Astrocyte (in vitro differentiated cells and primary cell): Measurements from ENCODE around the gene SLC16A12. TPM values are rescaled to one million over a fixed set of nuclear protein-coding genes. Genes with fewer than 3 reads are reported as not detected.

Experiments
- DNase-seq: peaks from one replicate; pipeline ENCODE4 v3.0.0-alpha.2; 2010; ENCODE audit warnings: low read depth
- FAIRE-seq: peaks from 2 replicates; lab custom pipeline; 2011; peaks lifted over from hg19 to GRCh38; lab: Jason Lieb, UNC
- H2AFZ ChIP-seq: 2 replicates; pipeline ENCODE4 v1.6.0; 2012; ENCODE audit warnings: low read depth, low read length, inconsistent platforms
- H3K27ac ChIP-seq: 2 replicates; pipeline ENCODE4 v1.5.1; 2011; ENCODE audit warnings: low read depth, low read length, inconsistent platforms
- H3K27me3 ChIP-seq: 2 replicates; pipeline ENCODE4 v1.6.0; 2011; ENCODE audit warnings: low read length, inconsistent platforms; ENCODE audit not compliant: insufficient read depth
- H3K36me3 ChIP-seq: 2 replicates; pipeline ENCODE4 v1.5.1; 2011; ENCODE audit warnings: low read length, inconsistent platforms; ENCODE audit not compliant: insufficient read depth
- H3K4me1 ChIP-seq: 2 replicates; pipeline ENCODE4 v1.5.1; 2011; ENCODE audit warnings: low read length, inconsistent platforms; ENCODE audit not compliant: insufficient read depth
- H3K4me2 ChIP-seq: 2 replicates; pipeline ENCODE4 v1.6.0; 2012; ENCODE audit warnings: low read length, inconsistent platforms
- H3K4me3 ChIP-seq: 2 replicates; pipeline ENCODE4 v1.5.1; 2011; ENCODE audit warnings: low read depth, mild to moderate bottlenecking, low read length, inconsistent platforms; ENCODE audit not compliant: insufficient read depth
- H3K79me2 ChIP-seq: 2 replicates; pipeline ENCODE4 v1.6.0; 2012; ENCODE audit warnings: mild to moderate bottlenecking, low read length, inconsistent platforms; ENCODE audit not compliant: insufficient read depth
- H3K9ac ChIP-seq: 2 replicates; pipeline ENCODE4 v1.6.0; 2012; ENCODE audit warnings: mild to moderate bottlenecking, low read length, inconsistent platforms
- H3K9me3 ChIP-seq: 2 replicates; pipeline ENCODE4 v1.5.1; 2012; ENCODE audit warnings: low read depth, mild to moderate bottlenecking, low read length, inconsistent platforms; ENCODE audit not compliant: insufficient read depth
- H4K20me1 ChIP-seq: 2 replicates; pipeline ENCODE4 v1.6.0; 2012; ENCODE audit warnings: low read length, inconsistent platforms; ENCODE audit not compliant: insufficient read depth
- H3K27ac Mint-ChIP-seq: one replicate; pipeline ENCODE4 v1.8.0; 2021; ENCODE audit warnings: mild to moderate bottlenecking, mixed read lengths; ENCODE audit not compliant: unreplicated experiment
- H3K27me3 Mint-ChIP-seq: one replicate; pipeline ENCODE4 v1.8.0; 2021; ENCODE audit warnings: low read depth, mixed read lengths; ENCODE audit not compliant: unreplicated experiment
- H3K36me3 Mint-ChIP-seq: one replicate; pipeline ENCODE4 v1.8.0; 2021; ENCODE audit warnings: low read depth, mixed read lengths; ENCODE audit not compliant: unreplicated experiment
- H3K4me1 Mint-ChIP-seq: one replicate; pipeline ENCODE4 v1.8.0; 2021; ENCODE audit warnings: low read depth, mixed read lengths; ENCODE audit not compliant: unreplicated experiment
- H3K4me3 Mint-ChIP-seq: one replicate; pipeline ENCODE4 v1.8.0; 2021; ENCODE audit warnings: mild to moderate bottlenecking, moderate library complexity, mixed read lengths; ENCODE audit not compliant: unreplicated experiment
- H3K9me3 Mint-ChIP-seq: one replicate; pipeline ENCODE4 v1.8.0; 2021; ENCODE audit warnings: mild to moderate bottlenecking, mixed read lengths; ENCODE audit not compliant: unreplicated experiment
- CTCF ChIP-seq: IDR thresholded peaks from 2 replicates; pipeline ENCODE4 v1.5.1; 2011; ENCODE audit warnings: low read depth, mild to moderate bottlenecking, inconsistent platforms, low read length, moderate library complexity; ENCODE audit not compliant: insufficient read depth
- EZH2 ChIP-seq: IDR thresholded peaks from 2 replicates; pipeline ENCODE4 v1.6.1; 2012; ENCODE audit warnings: mild to moderate bottlenecking, low read length, inconsistent platforms; ENCODE audit not compliant: insufficient read depth
- total RNA-seq: library from RNA; stranded (reverse); gene quantifications from 2 replicates; pipeline ENCODE4 v1.2.1, GENCODE V29; 2021

The SLC16A12 gene
- total RNA-seq, 1 donor from 2014 or later = 0.59 TPM

DNA sequence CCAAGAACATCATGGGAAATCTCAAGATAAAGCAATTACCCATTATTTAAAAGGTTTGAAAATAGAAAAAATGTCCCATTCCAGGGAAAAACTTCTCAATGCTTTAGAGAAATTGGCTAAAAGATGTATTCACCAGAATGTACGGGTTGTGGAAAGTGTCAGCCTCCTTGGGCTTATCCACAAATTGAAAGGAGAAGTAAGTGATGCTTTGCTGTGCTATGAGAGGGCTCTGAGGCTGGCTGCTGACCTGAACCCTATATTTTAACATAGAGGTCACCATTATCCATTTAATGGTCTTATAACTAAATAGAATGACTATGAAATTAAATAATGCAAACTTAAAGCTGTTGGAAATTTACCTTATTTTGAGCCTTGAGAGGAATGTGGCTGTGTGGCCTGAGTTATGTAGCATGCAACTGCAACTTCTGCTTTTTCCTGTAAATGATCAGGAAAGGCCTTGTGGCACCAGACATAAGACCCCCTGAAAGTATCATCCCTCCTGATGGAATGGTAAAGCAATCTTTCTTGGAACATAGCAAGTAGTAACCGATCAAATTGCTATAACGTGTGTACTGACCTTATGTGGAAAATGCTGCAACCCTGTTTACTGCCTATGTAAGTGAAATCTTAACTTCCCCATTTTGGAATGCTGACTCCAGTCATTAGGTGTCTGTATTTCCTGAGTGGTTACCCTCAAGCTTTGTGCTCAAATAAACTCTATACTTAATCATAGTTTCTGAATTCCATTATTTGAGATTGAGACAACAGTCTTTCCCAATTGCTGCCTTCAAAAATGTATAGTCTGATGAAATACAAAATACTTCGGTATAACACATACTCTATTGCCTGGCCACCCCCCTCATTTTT lies 150.7 kb downstream of the SLC16A12 start:
- no peak overlapping the region for H3K4me3 Mint-ChIP-seq
- no peaks in the 10 kb centered on the region for H3K9me3 Mint-ChIP-seq
- Histone ChIP-seq H3K79me2 (no peaks in the 10 kb centered on the region), H2AFZ (no peak overlapping the region), H3K4me3 (no peak overlapping the region), H3K4me1 (no peaks in the 10 kb centered on the region), H4K20me1 (no peaks in the 10 kb centered on the region), H3K27me3 (no peaks in the 10 kb centered on the region), H3K36me3 (no peaks in the 10 kb centered on the region), H3K9ac (no peak overlapping the region), H3K4me2 (no peak overlapping the region), H3K27ac (no peak overlapping the region), H3K9me3 (no peaks in the 10 kb centered on the region)
- no peaks in the 10 kb centered on the region for H3K27me3 Mint-ChIP-seq
- TF ChIP-seq CTCF (no peak), EZH2 (no peak)
- H3K27ac Mint-ChIP-seq = no peak overlapping the region
- FAIRE-seq (no peak), DNase-seq (no peak)
- H3K36me3 Mint-ChIP-seq = no peaks in the 10 kb centered on the region
- peaks cover 8% of the 10 kb centered on the region for H3K4me1 Mint-ChIP-seq

DNA sequence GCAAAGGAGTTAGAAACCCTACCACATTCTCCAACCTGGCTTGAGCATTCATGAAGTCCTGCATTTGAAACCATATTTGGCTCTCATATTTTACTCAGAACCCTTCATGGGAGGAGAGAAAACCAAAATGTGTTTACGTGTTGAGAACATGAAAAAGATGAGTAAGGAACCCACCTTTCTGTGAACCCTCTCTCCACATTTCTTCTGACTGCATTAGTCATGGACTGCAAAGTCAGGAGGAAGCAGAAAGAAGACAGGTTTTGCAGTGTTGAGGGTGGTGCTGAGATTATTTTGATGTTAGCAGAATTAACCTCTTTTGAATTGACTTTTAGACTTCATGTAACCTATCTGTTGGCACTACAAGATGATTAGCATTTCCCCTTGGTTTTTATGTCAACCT lies 152.6 kb downstream of the SLC16A12 start:
- H3K4me1 Mint-ChIP-seq = peaks cover 8% of the 10 kb centered on the region
- H3K27me3 ChIP-seq = no peaks in the 10 kb centered on the region
- H3K4me2 ChIP-seq = no peak overlapping the region
- no peaks in the 10 kb centered on the region for H3K9me3 Mint-ChIP-seq
- H3K27ac ChIP-seq = no peak overlapping the region
- no peak overlapping the region for H3K27ac Mint-ChIP-seq
- no peaks in the 10 kb centered on the region for H4K20me1 ChIP-seq
- H3K36me3 Mint-ChIP-seq = no peaks in the 10 kb centered on the region
- no peaks in the 10 kb centered on the region for H3K9me3 ChIP-seq
- no peaks in the 10 kb centered on the region for H3K79me2 ChIP-seq
- H2AFZ ChIP-seq = no peak overlapping the region
- DNase-seq (peak; percentile 10), FAIRE-seq (no peak)
- no peaks in the 10 kb centered on the region for H3K4me1 ChIP-seq
- H3K36me3 ChIP-seq = no peaks in the 10 kb centered on the region
- no peak overlapping the region for H3K4me3 ChIP-seq
- H3K27me3 Mint-ChIP-seq = no peaks in the 10 kb centered on the region
- no peak for TF ChIP-seq EZH2
- H3K9ac ChIP-seq = no peak overlapping the region
- H3K4me3 Mint-ChIP-seq = no peak overlapping the region

Other genes starting within 250 kb of the SLC16A12 start
- gene IFIT2, start 233.5 kb downstream of the SLC16A12 start, total RNA-seq = 36.0 and 42.0 TPM in 2 replicates
- gene IFIT3, start 207.6 kb downstream of the SLC16A12 start, total RNA-seq = 171 and 193 TPM in 2 replicates
- gene IFIT1B, start 157.5 kb downstream of the SLC16A12 start, total RNA-seq = not detected in 2 replicates
- 335 and 375 TPM in 2 replicates for gene IFIT1, start 143.0 kb downstream of the SLC16A12 start, total RNA-seq
- gene IFIT5, start 121.0 kb downstream of the SLC16A12 start, total RNA-seq = 42.9 and 44.7 TPM in 2 replicates
- gene PANK1, start 109.6 kb upstream of the SLC16A12 start, total RNA-seq = 7.2 and 7.9 TPM in 2 replicates
- 6.8 and 7.1 TPM in 2 replicates for gene KIF20B, start 166.0 kb upstream of the SLC16A12 start, total RNA-seq